NB4 (cell line): ENCODE measurements around the gene LAMA3.

Experiments used
- DNase-seq: peaks from one replicate; pipeline ENCODE4 v3.0.0; 2010; ENCODE audit warnings: low read depth
- H3K4me3 ChIP-seq: one replicate; pipeline ENCODE4 v1.5.1; 2011; ENCODE audit warnings: mild to moderate bottlenecking, low read depth, low read length, moderate library complexity
- CTCF ChIP-seq: IDR thresholded peaks from one replicate; pipeline ENCODE4 v1.5.1; 2012; ENCODE audit warnings: low read depth, low read length
- MAX ChIP-seq: IDR thresholded peaks from 2 replicates; pipeline ENCODE4 v1.6.1; 2011; ENCODE audit warnings: low read depth, low read length
- MYC ChIP-seq: IDR thresholded peaks from 2 replicates; pipeline ENCODE4 v1.6.1; 2011; ENCODE audit warnings: low read depth, low read length
- POLR2A ChIP-seq: IDR thresholded peaks from 2 replicates; pipeline ENCODE4 v1.6.1; 2011; ENCODE audit warnings: mild to moderate bottlenecking; ENCODE audit not compliant: insufficient read length; ENCODE audit errors: extremely low read depth

The LAMA3 gene

GRCh38 chr18:23778828-23779227 is 89.6 kb downstream of the LAMA3 start:
- no peak for TF ChIP-seq MYC
- TF ChIP-seq CTCF, result no peak
- no peak for TF ChIP-seq POLR2A
- TF ChIP-seq MAX, result no peak
- no peak overlapping the region for H3K4me3 ChIP-seq
- DNase-seq, result no peak

- no peak for DNase-seq
- TF ChIP-seq POLR2A (no peak), MAX (no peak), CTCF (no peak), MYC (no peak)
- no peak overlapping the region for H3K4me3 ChIP-seq
These were observed 90.5 kb downstream of the LAMA3 start for GRCh38 chr18:23779696-23780303.

- no peak for DNase-seq
- TF ChIP-seq MYC, result no peak
- no peak for TF ChIP-seq POLR2A
- no peak for TF ChIP-seq CTCF
- H3K4me3 ChIP-seq, result no peak overlapping the region
These were observed 95.6 kb downstream of the LAMA3 start for GRCh38 chr18:23784832-23785245.

GRCh38 chr18:23793051-23793450 is 103.8 kb downstream of the LAMA3 start:
- TF ChIP-seq MYC (no peak), CTCF (no peak), POLR2A (no peak), MAX (no peak)
- no peak for DNase-seq
- H3K4me3 ChIP-seq, result no peak overlapping the region

GRCh38 chr18:23793985-23794867 is 105.0 kb downstream of the LAMA3 start:
- TF ChIP-seq MAX (no peak), MYC (no peak), POLR2A (no peak), CTCF (no peak)
- no peak for DNase-seq
- no peak overlapping the region for H3K4me3 ChIP-seq
